ENCODE results near the gene UNC5A.
"Not testable (repeated sequence)": the region's sequence is repeated elsewhere in the genome, so short reads cannot be mapped to it uniquely, and the experiment has no call there.

The UNC5A gene

DNA sequence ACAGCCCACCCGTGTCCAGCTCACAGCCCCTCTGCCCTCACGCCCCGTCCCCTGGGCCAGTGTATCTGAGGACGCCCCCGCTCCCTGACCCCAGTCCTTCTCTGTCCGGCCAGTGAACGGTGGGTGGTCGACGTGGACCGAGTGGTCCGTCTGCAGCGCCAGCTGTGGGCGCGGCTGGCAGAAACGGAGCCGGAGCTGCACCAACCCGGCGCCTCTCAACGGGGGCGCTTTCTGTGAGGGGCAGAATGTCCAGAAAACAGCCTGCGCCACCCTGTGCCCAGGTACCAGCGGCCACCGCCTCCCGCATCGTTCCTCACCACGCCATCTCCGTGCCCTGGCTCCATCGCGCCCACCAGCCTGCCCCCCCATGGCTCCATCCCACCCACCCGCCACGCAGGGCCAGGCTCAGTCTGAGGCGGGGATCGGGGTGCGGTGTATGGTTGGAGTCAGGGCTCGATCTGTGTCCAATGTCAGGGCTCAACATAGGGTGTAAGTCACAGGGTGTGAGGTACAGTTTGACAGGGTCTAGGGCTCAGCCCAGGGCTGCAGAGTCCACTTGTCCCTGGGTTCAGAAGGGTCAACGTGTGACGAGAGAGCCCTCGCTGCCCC is 59.2 kb downstream of the UNC5A start:
- WGBS = 87% methylated on average over 38 of the region's 38 CpGs

DNA sequence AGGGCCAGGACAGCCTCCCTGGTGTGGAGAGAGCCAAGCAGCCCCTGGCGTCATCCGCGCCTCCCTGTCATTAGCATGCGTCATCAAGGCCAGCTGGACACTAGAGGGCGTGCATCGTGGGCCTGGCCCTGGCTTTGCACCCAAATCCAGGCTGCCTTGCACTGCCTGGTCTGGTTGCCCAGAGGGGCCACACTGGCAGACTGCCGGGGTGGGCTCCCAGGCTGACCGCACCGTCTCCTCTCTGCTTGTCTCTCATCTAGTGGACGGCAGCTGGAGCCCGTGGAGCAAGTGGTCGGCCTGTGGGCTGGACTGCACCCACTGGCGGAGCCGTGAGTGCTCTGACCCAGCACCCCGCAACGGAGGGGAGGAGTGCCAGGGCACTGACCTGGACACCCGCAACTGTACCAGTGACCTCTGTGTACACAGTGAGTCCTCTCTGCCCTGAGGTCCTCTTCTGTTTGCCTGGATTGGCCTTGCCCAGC is 59.8 kb downstream of the UNC5A start:
- 68% methylated on average over 17 of the region's 17 CpGs for WGBS
- Histone ChIP-seq H3K9me3 (ENCODE audit: insufficient read depth, low read depth, low read length) (no peaks in the 10 kb centered on the region), H3K27me3 (ENCODE audit: insufficient read depth, low read length) (no peaks in the 10 kb centered on the region), H3K27ac (ENCODE audit: low read depth, low read length) (no peak overlapping the region), H3K36me3 (ENCODE audit: insufficient read depth, low read length) (no peaks in the 10 kb centered on the region), H3K9ac (ENCODE audit: low read depth, low read length) (no peak overlapping the region), H3K4me3 (ENCODE audit: low read length) (no peak overlapping the region), H3K4me1 (ENCODE audit: insufficient read depth, low read length) (peaks cover 13% of the 10 kb centered on the region)

More for the DNA sequence above, 59.2 kb downstream of the UNC5A start:
- H3K9me3 ChIP-seq (ENCODE audit: insufficient read depth, low read depth, low read length) = no peaks in the 10 kb centered on the region
- no peak overlapping the region for H3K27ac ChIP-seq (ENCODE audit: low read depth, low read length)
- no peaks in the 10 kb centered on the region for H3K36me3 ChIP-seq (ENCODE audit: insufficient read depth, low read length)
- H3K27me3 ChIP-seq (ENCODE audit: insufficient read depth, low read length) = no peaks in the 10 kb centered on the region
- no peak overlapping the region for H3K9ac ChIP-seq (ENCODE audit: low read depth, low read length)
- peaks cover 13% of the 10 kb centered on the region for H3K4me1 ChIP-seq (ENCODE audit: insufficient read depth, low read length)
- H3K4me3 ChIP-seq (ENCODE audit: low read length) = no peak overlapping the region

DNA sequence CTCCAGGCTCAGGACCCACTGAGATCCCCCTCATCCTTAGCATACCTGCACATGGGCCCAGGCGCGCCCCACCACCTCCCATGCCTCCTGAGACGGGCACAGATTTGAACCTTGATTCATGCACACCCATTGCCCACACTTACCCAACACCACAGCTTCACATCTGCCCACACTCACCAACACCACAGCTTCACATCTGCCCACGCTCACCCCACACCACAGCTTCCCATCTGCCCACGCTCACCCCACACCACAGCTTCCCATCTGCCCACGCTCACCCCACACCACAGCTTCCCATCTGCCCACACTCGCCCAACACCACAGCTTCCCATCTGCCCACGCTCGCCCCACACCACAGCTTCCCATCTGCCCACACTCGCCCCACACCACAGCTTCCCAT is 60.3 kb downstream of the UNC5A start:
- H3K27ac ChIP-seq (ENCODE audit: low read depth, low read length); H3K27me3 ChIP-seq (ENCODE audit: insufficient read depth, low read length); H3K36me3 ChIP-seq (ENCODE audit: insufficient read depth, low read length); H3K4me3 ChIP-seq (ENCODE audit: low read length); H3K9ac ChIP-seq (ENCODE audit: low read depth, low read length); H3K9me3 ChIP-seq (ENCODE audit: insufficient read depth, low read depth, low read length): not testable (repeated sequence)
- H3K4me1 ChIP-seq (ENCODE audit: insufficient read depth, low read length) = peaks cover 13% of the 10 kb centered on the region
- WGBS = 81% methylated on average over 5 of the region's 10 CpGs

DNA sequence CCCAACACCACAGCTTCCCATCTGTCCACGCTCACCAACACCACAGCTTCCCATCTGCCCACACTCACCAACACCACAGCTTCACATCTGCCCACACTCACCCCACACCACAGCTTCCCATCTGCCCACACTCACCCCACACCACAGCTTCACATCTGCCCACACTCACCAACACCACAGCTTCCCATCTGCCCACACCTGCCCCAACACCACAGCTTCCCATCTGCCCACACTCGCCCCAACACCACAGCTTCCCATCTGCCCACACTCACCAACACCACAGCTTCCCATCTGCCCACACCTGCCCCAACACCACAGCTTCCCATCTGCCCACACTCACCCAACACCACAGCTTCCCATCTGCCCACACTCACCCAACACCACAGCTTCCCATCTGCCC is 62.2 kb downstream of the UNC5A start:
- not testable (repeated sequence) for H3K4me1 ChIP-seq (ENCODE audit: insufficient read depth, low read length); H3K9me3 ChIP-seq (ENCODE audit: insufficient read depth, low read depth, low read length); H3K27ac ChIP-seq (ENCODE audit: low read depth, low read length); H3K9ac ChIP-seq (ENCODE audit: low read depth, low read length); H3K36me3 ChIP-seq (ENCODE audit: insufficient read depth, low read length); H3K27me3 ChIP-seq (ENCODE audit: insufficient read depth, low read length); H3K4me3 ChIP-seq (ENCODE audit: low read length)
- 91% methylated on average over 2 of the region's 2 CpGs for WGBS

DNA sequence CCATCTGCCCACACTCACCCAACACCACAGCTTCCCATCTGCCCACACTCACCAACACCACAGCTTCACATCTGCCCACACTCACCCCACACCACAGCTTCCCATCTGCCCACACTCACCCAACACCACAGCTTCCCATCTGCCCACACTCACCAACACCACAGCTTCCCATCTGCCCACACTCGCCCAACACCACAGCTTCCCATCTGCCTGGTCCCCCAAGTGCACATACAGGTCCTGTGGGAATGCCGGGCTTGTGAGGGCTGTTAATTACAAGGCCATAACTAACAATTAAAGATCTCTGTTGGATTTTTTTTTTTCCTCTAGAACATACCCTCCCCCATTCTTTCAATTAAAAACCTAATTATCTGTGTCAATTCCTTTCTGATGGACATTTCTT is 62.7 kb downstream of the UNC5A start:
- H3K27me3 ChIP-seq (ENCODE audit: insufficient read depth, low read length); H3K36me3 ChIP-seq (ENCODE audit: insufficient read depth, low read length); H3K27ac ChIP-seq (ENCODE audit: low read depth, low read length); H3K4me3 ChIP-seq (ENCODE audit: low read length); H3K9ac ChIP-seq (ENCODE audit: low read depth, low read length); H3K4me1 ChIP-seq (ENCODE audit: insufficient read depth, low read length); H3K9me3 ChIP-seq (ENCODE audit: insufficient read depth, low read depth, low read length): not testable (repeated sequence)
- 95% methylated on average over 2 of the region's 2 CpGs for WGBS

DNA sequence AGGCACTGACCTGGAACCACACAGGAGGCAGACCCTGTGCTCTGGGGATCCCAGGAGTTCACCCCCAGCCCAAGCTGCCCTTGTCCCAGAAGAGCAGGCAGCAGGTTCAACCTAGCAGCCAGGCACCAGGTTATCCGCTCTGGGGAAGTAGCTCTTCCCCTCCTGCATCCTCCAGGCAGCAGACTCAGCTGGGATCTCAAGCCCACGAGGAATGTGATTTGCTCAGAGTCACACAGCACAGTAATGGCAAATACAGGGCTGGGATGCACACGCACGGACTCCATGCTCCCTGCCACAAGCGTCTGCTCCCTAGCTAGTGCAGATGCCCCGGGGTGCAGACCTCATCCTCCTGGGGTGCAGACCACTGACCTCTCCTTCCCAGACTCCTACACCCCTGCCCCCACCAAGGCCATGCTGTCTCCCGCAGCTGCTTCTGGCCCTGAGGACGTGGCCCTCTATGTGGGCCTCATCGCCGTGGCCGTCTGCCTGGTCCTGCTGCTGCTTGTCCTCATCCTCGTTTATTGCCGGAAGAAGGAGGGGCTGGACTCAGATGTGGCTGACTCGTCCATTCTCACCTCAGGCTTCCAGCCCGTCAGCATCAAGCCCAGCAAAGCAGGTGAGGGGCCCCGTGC is 63.3 kb downstream of the UNC5A start:
- 87% methylated on average over 16 of the region's 16 CpGs for WGBS
- Histone ChIP-seq H3K9ac (ENCODE audit: low read depth, low read length) (no peak overlapping the region), H3K9me3 (ENCODE audit: insufficient read depth, low read depth, low read length) (no peaks in the 10 kb centered on the region)

DNA sequence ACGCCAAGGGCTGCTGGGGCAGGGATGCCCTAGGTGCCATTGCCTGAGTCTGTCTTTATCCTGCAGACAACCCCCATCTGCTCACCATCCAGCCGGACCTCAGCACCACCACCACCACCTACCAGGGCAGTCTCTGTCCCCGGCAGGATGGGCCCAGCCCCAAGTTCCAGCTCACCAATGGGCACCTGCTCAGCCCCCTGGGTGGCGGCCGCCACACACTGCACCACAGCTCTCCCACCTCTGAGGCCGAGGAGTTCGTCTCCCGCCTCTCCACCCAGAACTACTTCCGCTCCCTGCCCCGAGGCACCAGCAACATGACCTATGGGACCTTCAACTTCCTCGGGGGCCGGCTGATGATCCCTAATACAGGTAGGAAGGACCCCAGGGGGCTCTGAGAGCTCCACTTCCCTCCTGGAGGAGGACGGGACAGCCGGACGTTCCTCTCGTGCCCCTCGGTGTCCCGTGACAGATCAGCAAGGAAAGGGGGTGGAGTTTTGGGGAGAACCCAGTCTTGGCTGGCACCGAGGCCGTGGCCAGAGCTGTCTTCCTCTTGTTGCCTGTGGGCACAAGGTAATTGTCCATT is 63.9 kb downstream of the UNC5A start:
- Histone ChIP-seq H3K9ac (ENCODE audit: low read depth, low read length) (no peak overlapping the region), H3K4me1 (ENCODE audit: insufficient read depth, low read length) (no peaks in the 10 kb centered on the region)
- 92% methylated on average over 20 of the region's 20 CpGs for WGBS

More for the DNA sequence above, 63.3 kb downstream of the UNC5A start:
- Histone ChIP-seq H3K27me3 (ENCODE audit: insufficient read depth, low read length) (no peaks in the 10 kb centered on the region), H3K27ac (ENCODE audit: low read depth, low read length) (no peak overlapping the region), H3K4me1 (ENCODE audit: insufficient read depth, low read length) (no peaks in the 10 kb centered on the region), H3K4me3 (ENCODE audit: low read length) (no peak overlapping the region), H3K36me3 (ENCODE audit: insufficient read depth, low read length) (no peaks in the 10 kb centered on the region)

DNA sequence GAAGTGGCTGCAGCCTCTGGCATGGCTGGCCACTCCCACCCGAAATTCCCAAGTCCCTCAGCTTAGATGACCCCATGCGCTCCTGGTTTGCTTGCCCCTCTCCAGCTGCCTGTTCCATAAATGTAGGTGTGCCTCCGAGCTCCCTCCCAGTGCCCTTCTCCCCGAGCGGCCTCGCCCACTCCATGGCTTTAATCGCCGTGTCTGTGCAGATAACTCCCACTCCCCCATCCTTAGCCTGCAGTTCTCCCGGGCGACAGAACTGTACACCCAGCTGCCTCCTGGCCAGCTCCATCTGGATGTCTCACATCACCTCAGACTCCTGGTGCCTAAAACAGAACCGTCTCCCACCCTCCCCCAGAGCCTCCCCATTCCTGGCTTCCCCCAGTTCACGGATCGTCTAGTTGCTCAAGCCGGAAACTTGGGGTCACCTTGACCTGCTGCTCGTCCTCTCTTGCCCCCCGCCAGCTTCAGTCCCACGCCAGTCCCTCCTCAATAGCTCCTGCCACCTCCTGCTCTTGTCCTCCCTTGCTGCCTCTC is 64.7 kb downstream of the UNC5A start:
- WGBS = 89% methylated on average over 17 of the region's 17 CpGs
- Histone ChIP-seq H3K9ac (ENCODE audit: low read depth, low read length) (no peak overlapping the region), H3K27me3 (ENCODE audit: insufficient read depth, low read length) (no peaks in the 10 kb centered on the region), H3K27ac (ENCODE audit: low read depth, low read length) (no peak overlapping the region), H3K4me3 (ENCODE audit: low read length) (no peak overlapping the region), H3K4me1 (ENCODE audit: insufficient read depth, low read length) (no peaks in the 10 kb centered on the region), H3K9me3 (ENCODE audit: insufficient read depth, low read depth, low read length) (no peaks in the 10 kb centered on the region), H3K36me3 (ENCODE audit: insufficient read depth, low read length) (no peaks in the 10 kb centered on the region)

More for the DNA sequence above, 63.9 kb downstream of the UNC5A start:
- Histone ChIP-seq H3K36me3 (ENCODE audit: insufficient read depth, low read length) (no peaks in the 10 kb centered on the region), H3K27ac (ENCODE audit: low read depth, low read length) (no peak overlapping the region), H3K27me3 (ENCODE audit: insufficient read depth, low read length) (no peaks in the 10 kb centered on the region), H3K4me3 (ENCODE audit: low read length) (no peak overlapping the region), H3K9me3 (ENCODE audit: insufficient read depth, low read depth, low read length) (no peaks in the 10 kb centered on the region)

DNA sequence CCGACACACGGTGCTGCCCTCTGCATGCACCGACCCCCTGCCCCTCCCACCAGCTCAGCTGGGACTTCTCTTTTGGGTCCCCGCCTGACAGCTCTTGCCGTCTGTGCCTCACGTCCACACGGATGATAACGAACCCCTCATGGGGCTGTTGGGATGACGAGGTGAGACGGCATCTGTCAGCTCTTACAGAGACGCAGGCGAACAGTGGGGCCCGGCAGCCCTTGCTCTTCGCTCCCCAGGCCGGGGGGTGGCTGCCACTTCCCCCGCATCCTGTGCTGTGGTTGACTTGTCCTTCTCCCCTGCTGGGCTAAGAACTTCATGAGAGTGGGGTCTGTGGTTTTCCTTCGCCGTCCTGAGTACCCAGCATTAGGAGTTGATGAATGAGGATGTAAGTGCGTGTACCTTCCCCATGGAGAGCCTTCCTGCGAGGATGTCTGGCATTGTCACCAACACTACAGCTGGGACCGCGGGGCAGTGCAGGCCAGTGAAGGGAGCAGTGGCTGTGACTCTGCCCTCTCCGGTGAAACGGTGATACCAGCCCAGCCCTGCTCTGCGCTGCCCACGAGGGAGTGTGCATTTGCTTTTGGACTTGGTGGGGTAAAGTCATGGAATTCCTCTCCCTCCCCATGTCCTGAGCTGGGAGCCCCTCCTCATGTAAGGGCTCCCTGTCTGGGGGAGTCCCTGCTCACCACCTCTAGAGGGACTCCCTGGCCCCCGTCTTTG is 65.6 kb downstream of the UNC5A start:
- Histone ChIP-seq H3K9ac (ENCODE audit: low read depth, low read length) (no peak overlapping the region), H3K4me3 (ENCODE audit: low read length) (no peak overlapping the region), H3K27me3 (ENCODE audit: insufficient read depth, low read length) (no peaks in the 10 kb centered on the region), H3K36me3 (ENCODE audit: insufficient read depth, low read length) (no peaks in the 10 kb centered on the region), H3K27ac (ENCODE audit: low read depth, low read length) (no peak overlapping the region), H3K4me1 (ENCODE audit: insufficient read depth, low read length) (no peaks in the 10 kb centered on the region), H3K9me3 (ENCODE audit: insufficient read depth, low read depth, low read length) (no peaks in the 10 kb centered on the region)
- WGBS = 75% methylated on average over 26 of the region's 27 CpGs

DNA sequence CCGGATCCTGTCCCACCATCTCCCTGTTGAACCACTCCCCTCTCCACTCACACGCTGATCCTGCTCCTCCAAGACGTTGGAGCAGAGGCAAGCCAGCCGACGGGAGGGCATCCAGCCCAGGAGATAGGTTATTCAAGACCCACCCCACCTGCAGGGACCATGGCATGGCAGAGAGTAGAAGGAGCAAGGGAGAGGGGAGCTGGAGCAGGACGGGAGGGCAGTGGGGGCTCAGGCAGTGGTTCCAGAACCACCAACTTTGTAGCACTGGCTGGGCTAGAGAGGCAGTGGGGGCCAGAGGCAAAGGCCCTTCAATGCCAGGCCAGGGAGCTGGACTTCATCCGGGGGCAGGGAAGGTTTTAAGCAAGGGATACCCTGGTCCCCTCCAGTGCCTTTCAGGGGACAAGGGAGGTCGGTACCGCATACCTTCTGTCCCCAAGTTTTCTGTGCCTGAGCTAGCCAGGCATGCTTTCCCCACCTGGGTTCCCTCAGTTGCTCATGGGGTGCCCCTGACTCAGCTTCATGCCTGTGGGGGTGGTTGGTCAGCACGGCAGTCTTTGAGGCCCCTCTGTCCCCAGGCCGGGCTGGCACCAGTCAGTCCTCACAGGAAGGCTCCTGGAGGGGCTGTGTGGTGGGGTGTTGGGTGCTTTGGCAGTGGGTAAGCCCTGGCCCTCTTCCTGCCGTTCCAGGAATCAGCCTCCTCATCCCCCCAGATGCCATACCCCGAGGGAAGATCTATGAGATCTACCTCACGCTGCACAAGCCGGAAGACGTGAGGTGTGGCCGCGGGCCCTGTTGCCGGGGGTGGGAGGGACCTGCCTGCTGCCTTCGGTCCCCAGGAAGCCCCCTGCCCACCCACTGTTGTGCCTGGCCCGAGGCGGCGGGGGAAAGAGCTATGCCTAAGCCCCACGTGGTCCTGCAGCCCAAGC is 66.4 kb downstream of the UNC5A start:
- Histone ChIP-seq H3K9me3 (ENCODE audit: insufficient read depth, low read depth, low read length) (no peaks in the 10 kb centered on the region), H3K4me1 (ENCODE audit: insufficient read depth, low read length) (no peaks in the 10 kb centered on the region), H3K36me3 (ENCODE audit: insufficient read depth, low read length) (no peaks in the 10 kb centered on the region), H3K9ac (ENCODE audit: low read depth, low read length) (no peak overlapping the region), H3K27me3 (ENCODE audit: insufficient read depth, low read length) (no peaks in the 10 kb centered on the region), H3K27ac (ENCODE audit: low read depth, low read length) (no peak overlapping the region), H3K4me3 (ENCODE audit: low read length) (no peak overlapping the region)
- 87% methylated on average over 24 of the region's 24 CpGs for WGBS

Data from HUES64 (cell line).